ENCODE measurements around the gene LRRC27.

Gene LRRC27

DNA sequence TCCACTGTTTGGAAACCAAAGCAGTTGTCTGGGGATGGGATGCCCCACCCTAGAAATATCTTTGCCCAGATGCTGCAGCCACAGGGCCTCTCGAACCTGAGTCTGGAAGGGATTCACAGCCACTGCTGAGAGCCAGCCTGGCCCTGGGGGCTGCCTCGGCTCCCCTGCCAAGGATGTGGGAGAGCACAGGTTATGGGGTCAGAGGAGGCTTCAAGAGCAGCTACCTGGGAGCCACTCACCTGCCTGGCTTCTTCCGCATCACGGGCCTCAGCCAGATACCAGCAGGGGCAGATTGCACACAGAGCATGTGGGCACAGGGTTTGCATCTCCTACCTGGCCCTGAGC lies 59.7 kb downstream of the LRRC27 start:
- no peak overlapping the region for H3K27ac ChIP-seq (ENCODE audit: low read depth, low read length)
- H3K27me3 ChIP-seq (ENCODE audit: control insufficient read depth in 1 of 2, insufficient read depth in 2 of 2, low read length in 2 of 2), result no peaks in the 10 kb centered on the region
- H3K36me3 ChIP-seq (ENCODE audit: insufficient read depth, low read length), result no peaks in the 10 kb centered on the region
- no peak overlapping the region for H3K9ac ChIP-seq (ENCODE audit: low read length)
- peaks cover 13% of the 10 kb centered on the region for H3K4me1 ChIP-seq (ENCODE audit: insufficient read depth, low read length)
- no peaks in the 10 kb centered on the region for H3K9me3 ChIP-seq (ENCODE audit: low read length)
- H3K4me3 ChIP-seq (ENCODE audit: low read depth in 1 of 2, low read length in 2 of 2), result no peak overlapping the region

DNA sequence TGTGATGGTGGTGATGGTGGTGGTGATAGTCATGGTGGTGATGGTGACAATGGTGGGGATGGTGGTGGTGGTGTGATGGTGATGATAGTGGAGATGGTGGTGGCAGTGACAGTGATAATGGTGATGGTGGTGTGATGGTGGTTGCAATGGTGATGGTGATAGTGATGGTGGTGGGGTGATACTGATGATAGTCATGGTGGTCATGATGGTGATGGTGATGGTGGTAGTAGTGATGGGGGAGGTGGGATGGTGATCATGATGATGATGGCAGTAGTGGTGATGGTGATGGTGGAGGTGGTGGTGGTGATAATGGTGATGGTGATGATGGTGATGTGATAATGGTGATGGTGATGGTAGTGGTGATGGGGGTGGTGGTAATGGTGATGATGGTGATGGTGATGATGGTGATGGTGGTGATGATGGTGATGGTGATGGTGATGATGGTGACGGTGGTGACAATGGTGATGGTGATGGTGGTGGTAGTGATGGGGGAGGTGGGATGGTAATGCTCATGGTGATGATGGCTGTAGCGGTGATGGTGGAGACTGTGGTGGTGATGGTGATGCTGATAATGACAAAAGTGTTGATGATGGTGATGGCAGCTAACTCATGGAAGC lies 60.3 kb downstream of the LRRC27 start:
- no peak overlapping the region for H3K9ac ChIP-seq (ENCODE audit: low read length)
- no peaks in the 10 kb centered on the region for H3K9me3 ChIP-seq (ENCODE audit: low read length)
- no peaks in the 10 kb centered on the region for H3K27me3 ChIP-seq (ENCODE audit: control insufficient read depth in 1 of 2, insufficient read depth in 2 of 2, low read length in 2 of 2)
- H3K36me3 ChIP-seq (ENCODE audit: insufficient read depth, low read length), result no peaks in the 10 kb centered on the region
- no peak overlapping the region for H3K27ac ChIP-seq (ENCODE audit: low read depth, low read length)
- peaks cover 13% of the 10 kb centered on the region for H3K4me1 ChIP-seq (ENCODE audit: insufficient read depth, low read length)
- H3K4me3 ChIP-seq (ENCODE audit: low read depth in 1 of 2, low read length in 2 of 2), result no peak overlapping the region

DNA sequence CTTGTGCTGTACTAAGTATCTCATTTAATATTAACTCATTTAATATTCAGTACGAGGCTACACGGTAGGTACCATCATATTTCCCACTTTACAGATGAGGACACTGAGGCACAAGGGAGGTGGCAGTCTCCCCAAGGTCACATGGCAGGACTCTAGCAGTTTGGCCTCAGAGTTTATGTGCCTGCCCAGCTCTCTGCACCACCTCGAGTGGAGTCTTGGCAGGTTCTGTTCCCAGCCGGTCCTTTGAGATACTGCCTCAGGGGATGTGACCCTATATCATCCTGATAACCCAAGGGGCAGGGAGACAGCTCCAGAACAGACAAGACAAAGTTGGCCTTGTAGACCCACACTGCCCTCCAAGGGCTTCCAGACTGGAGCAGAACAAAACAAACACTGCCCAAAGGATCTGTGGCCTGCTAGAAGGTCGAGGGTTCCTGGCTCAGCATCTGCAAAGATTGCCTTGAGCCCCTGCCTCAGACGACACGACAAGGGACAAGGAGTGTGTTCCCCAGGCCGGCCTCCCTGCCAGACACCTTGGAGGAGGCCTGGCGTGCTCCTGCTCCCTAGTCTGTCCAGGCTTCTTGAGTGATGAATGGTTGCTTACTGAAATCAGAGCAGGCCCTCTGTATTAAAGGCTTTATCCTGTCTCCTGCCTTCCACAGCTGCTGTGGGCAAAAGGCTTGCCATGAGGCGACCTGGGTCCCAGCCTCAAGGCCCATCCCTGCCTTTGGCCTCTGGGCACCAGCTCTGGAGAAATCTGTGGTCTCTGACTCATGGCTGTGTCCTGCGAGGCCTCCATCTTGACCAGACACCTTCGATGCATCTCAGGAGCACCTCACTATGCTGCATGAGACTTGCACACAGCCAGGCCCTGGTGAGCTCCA lies 61.1 kb downstream of the LRRC27 start:
- Histone ChIP-seq H3K9me3 (ENCODE audit: low read length) (no peaks in the 10 kb centered on the region), H3K4me1 (ENCODE audit: insufficient read depth, low read length) (peaks cover 12% of the 10 kb centered on the region), H3K4me3 (ENCODE audit: low read depth in 1 of 2, low read length in 2 of 2) (no peak overlapping the region), H3K27ac (ENCODE audit: low read depth, low read length) (no peak overlapping the region), H3K36me3 (ENCODE audit: insufficient read depth, low read length) (no peaks in the 10 kb centered on the region), H3K27me3 (ENCODE audit: control insufficient read depth in 1 of 2, insufficient read depth in 2 of 2, low read length in 2 of 2) (no peaks in the 10 kb centered on the region), H3K9ac (ENCODE audit: low read length) (no peak overlapping the region)

DNA sequence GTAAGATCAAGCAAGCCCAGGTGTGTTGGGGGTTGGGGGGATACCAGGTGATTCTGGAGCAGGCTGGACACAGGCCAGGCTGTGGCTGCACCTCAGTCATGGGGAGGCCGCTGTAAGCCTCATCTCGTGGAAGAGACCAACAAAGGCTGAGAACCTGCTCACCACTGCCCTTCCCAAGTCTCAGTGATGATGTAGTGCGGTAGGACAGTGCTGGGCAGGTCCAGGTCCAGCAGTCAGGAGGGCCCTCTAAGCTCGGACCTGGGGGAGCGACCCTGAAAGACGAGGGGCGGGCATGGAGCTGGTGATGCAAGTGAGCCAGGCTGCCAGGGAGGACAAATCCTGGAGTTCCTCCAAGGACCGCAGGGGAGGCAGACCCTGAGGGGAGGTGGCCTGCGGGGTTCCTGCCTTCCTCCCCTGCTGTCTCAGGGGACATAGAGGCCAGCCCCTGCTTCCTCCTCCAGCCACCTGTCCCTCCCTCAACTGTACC lies 61.7 kb downstream of the LRRC27 start:
- Histone ChIP-seq H3K4me3 (ENCODE audit: low read depth in 1 of 2, low read length in 2 of 2) (no peak overlapping the region), H3K36me3 (ENCODE audit: insufficient read depth, low read length) (no peaks in the 10 kb centered on the region), H3K9ac (ENCODE audit: low read length) (no peak overlapping the region), H3K9me3 (ENCODE audit: low read length) (no peaks in the 10 kb centered on the region), H3K27ac (ENCODE audit: low read depth, low read length) (no peak overlapping the region), H3K4me1 (ENCODE audit: insufficient read depth, low read length) (peaks cover 19% of the 10 kb centered on the region), H3K27me3 (ENCODE audit: control insufficient read depth in 1 of 2, insufficient read depth in 2 of 2, low read length in 2 of 2) (no peaks in the 10 kb centered on the region)

DNA sequence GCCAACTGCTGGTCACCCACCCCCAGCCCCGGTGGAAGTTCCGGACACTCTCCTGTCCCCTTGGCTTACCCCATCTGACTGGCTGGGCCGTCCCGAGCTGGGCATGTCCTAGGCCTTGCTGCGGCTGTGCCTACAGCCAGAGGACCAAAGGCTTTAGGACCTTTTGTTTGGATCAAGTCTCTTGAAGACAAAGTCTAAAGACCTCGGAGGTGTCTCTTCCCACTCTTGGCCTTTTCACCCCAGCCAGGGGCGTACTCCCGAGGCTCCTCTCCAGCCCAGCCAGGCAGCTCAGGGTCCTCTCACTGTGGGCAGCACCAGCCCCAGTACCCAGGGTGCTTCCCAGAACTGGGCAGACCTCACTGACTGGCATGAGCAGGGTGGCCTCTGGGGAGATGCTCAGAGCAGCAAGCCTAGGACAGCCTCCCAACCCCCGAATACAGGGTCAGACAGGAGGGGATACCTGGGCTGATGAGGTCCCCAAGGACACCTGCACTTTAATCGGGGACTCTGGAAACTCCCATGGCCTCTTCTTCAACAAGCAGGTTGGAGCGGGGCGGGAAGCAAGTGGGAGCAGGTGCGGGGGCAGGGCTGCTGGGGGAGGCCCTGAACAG lies 62.3 kb downstream of the LRRC27 start:
- Histone ChIP-seq H3K9me3 (ENCODE audit: low read length) (no peaks in the 10 kb centered on the region), H3K27me3 (ENCODE audit: control insufficient read depth in 1 of 2, insufficient read depth in 2 of 2, low read length in 2 of 2) (no peaks in the 10 kb centered on the region), H3K4me1 (ENCODE audit: insufficient read depth, low read length) (peaks cover 19% of the 10 kb centered on the region), H3K36me3 (ENCODE audit: insufficient read depth, low read length) (no peaks in the 10 kb centered on the region), H3K9ac (ENCODE audit: low read length) (no peak overlapping the region), H3K27ac (ENCODE audit: low read depth, low read length) (no peak overlapping the region), H3K4me3 (ENCODE audit: low read depth in 1 of 2, low read length in 2 of 2) (no peak overlapping the region)

DNA sequence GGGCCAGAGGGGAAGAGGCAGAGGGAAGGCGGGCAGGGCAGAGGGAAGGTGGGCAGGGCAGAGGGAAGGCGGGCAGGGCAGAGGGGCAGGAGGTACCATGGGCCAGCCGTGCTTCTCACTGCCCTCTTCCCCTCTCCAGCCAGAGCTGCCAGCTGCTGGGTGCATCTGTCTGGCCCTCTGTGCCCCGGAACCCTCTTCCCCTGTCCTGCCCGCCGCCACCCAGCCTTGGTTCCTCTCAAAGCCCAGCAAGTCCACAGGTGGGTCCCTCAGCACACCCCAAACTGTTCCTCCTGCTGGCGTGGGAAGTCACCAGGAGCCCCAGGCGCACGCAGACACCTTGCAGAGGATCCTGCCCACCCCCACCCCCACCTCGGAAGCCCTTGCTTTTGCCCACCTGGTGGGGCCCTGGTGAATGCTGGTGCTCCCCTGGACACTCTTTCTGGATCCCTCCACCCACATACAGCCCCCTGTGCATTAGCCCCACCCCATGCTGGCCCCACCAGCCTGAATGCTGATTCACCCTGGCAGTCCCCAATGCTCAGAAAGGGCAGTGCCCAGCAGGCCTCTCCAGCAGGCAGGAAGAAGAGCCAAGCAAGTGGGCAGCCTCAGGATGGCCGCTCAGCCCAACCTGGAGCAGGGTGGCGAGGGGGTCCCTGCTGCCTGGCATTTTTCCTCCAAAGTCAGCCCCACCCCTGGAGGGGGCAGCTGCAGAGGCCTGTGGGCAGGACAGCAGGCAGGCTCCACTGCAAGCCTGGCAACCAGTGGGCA lies 63.1 kb downstream of the LRRC27 start:
- H3K4me3 ChIP-seq (ENCODE audit: low read depth in 1 of 2, low read length in 2 of 2), result no peak overlapping the region
- no peak overlapping the region for H3K9ac ChIP-seq (ENCODE audit: low read length)
- H3K4me1 ChIP-seq (ENCODE audit: insufficient read depth, low read length), result peaks cover 27% of the 10 kb centered on the region
- H3K27ac ChIP-seq (ENCODE audit: low read depth, low read length), result peak overlapping the region; percentile 82
- no peaks in the 10 kb centered on the region for H3K9me3 ChIP-seq (ENCODE audit: low read length)
- no peaks in the 10 kb centered on the region for H3K36me3 ChIP-seq (ENCODE audit: insufficient read depth, low read length)
- no peaks in the 10 kb centered on the region for H3K27me3 ChIP-seq (ENCODE audit: control insufficient read depth in 1 of 2, insufficient read depth in 2 of 2, low read length in 2 of 2)

DNA sequence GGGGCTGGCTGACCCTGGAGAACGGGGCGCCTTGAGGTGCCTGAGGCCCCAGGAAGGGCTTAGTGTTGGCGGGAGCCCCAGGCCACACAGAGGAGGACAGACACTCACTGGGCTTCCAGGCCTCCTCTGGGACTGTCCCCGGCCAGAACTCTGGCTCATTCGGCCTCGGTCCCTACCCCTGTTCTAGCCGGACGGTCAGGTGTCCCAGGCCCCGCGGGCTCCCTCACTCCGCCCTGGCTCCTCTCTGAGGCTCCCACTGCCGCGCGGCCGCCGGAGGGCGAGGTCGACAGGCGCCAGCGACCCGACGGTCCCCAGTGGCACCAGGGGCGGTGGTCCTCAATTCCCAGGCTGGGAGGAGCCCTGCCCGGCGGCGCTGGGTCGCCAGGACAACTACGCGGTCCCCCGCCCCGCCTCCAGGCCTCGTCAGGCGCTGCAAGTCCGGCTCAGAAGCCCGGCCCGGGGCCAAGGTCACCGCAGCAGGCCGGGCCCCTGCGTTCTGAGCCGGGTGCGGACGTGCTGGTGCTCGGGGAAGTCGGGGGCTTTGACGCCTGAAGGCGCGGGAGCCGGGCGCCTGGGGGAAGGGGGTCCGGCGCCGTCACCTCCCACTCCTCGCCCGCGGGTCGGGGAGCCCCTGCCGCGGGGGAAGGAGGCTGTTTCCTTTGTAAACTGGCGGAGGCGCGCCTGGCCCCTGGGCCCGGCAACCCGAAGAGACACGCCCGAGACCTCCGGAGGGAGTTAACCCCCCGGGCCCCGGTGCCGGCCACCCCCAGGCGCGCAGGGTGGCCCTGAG lies 63.9 kb downstream of the LRRC27 start:
- Histone ChIP-seq H3K27ac (ENCODE audit: low read depth, low read length) (peak overlapping the region; percentile 82), H3K36me3 (ENCODE audit: insufficient read depth, low read length) (no peaks in the 10 kb centered on the region), H3K9me3 (ENCODE audit: low read length) (no peaks in the 10 kb centered on the region), H3K27me3 (ENCODE audit: control insufficient read depth in 1 of 2, insufficient read depth in 2 of 2, low read length in 2 of 2) (no peaks in the 10 kb centered on the region), H3K4me3 (ENCODE audit: low read depth in 1 of 2, low read length in 2 of 2) (peak overlapping the region in 1 of 2 donors; percentile 46), H3K9ac (ENCODE audit: low read length) (no peak overlapping the region), H3K4me1 (ENCODE audit: insufficient read depth, low read length) (peaks cover 35% of the 10 kb centered on the region)

DNA sequence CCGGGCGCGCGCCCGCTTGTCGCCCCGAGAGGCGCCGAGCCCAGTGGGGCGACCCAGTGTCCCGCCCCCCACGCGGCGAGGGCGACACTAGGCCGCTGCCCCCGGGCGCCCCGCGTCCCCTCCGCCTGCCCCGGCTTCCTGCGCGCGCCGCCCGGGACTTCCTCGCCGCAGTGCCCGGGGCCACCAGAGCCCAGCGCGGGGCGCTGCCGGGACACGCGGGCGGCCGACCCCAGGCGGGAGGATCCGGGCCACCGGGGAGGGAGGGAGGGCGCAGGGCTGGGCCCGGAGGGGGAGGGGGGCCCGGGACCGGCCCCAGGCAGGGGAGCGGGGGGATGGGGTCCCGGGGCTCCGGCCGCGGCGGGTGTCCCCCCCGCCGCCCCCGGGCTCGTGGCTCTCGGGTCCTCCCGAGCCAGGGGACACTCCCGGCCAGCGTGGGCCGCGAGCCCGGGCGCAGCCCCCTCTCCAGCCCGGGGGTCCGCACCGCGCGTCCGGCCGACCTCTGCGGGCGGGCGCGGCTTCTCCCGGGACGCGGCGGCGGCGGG lies 64.6 kb downstream of the LRRC27 start:
- no peaks in the 10 kb centered on the region for H3K9me3 ChIP-seq (ENCODE audit: low read length)
- H3K4me3 ChIP-seq (ENCODE audit: low read depth in 1 of 2, low read length in 2 of 2), result peak overlapping the region in 1 of 2 donors; percentile 46
- H3K27me3 ChIP-seq (ENCODE audit: control insufficient read depth in 1 of 2, insufficient read depth in 2 of 2, low read length in 2 of 2), result no peaks in the 10 kb centered on the region
- peaks cover 39% of the 10 kb centered on the region for H3K4me1 ChIP-seq (ENCODE audit: insufficient read depth, low read length)
- H3K27ac ChIP-seq (ENCODE audit: low read depth, low read length), result peak overlapping the region; percentile 82
- no peaks in the 10 kb centered on the region for H3K36me3 ChIP-seq (ENCODE audit: insufficient read depth, low read length)
- H3K9ac ChIP-seq (ENCODE audit: low read length), result no peak overlapping the region

DNA sequence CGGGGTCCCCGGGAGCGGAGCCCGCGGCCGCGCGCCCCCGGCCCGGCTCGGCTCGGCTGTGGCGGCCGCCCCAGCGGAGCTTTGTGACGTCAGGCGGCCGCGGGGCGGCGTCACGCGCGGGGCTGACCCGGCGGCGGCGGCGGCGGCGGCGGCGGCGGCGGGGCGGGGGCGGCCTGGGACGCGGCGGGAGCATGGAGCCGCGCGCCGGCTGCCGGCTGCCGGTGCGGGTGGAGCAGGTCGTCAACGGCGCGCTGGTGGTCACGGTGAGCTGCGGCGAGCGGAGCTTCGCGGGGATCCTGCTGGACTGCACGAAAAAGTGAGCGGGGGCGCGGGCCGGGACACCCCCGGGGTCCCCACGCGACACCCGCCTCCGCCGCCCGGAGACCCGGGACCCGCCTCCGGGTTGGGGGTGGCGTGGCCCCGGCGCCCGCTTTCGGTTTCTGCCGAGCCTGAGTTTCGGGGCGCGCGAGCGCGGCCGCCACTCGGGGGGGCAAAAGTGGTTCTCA lies 65.1 kb downstream of the LRRC27 start, which contains the start of gene PWWP2B:
PWWP2B (plus strand) TSS at position 165 of the 506 bp plus-strand sequence; CDS start at position 192, 27 bp downstream.
- Histone ChIP-seq H3K9ac (ENCODE audit: low read length) (peak within 1 kb of the TSS; percentile 57), H3K27ac (ENCODE audit: low read depth, low read length) (peak within 1 kb of the TSS; percentile 82), H3K27me3 (ENCODE audit: control insufficient read depth in 1 of 2, insufficient read depth in 2 of 2, low read length in 2 of 2) (no peaks in the 10 kb centered on the region), H3K36me3 (ENCODE audit: insufficient read depth, low read length) (no peaks in the 10 kb centered on the region), H3K9me3 (ENCODE audit: low read length) (no peaks in the 10 kb centered on the region), H3K4me1 (ENCODE audit: insufficient read depth, low read length) (peaks cover 43% of the 10 kb centered on the region), H3K4me3 (ENCODE audit: low read depth in 1 of 2, low read length in 2 of 2) (peak within 1 kb of the TSS; percentile 74 to 84)

Data from muscle layer of colon (tissue), 2 donors.